Esophagus muscularis mucosa (tissue), 4 donors: ENCODE data around the gene MAST3. TPM values are rescaled to one million over a fixed set of nuclear protein-coding genes. Genes with fewer than 3 reads are reported as not detected.

Experiments
- DNase-seq: peaks from one replicate; pipeline ENCODE4 v3.0.0-alpha.2; 2017; ENCODE audit errors: extremely low spot score
- H3K27ac ChIP-seq, 4 donors: fragments of 200-600 bp; sonication (generic); replicated peaks in 1 of 4; 1 replicate in 3 of 4; 2 replicates in 1 of 4; pipeline ENCODE4 v1.5.1; 2016 to 2019; ENCODE audit warnings: mild to moderate bottlenecking in 1 of 4
- H3K27me3 ChIP-seq, 4 donors: fragments of 200-600 bp; sonication (generic); one replicate each; pipeline versions ENCODE4 v1.5.1 to v1.6.0; 2016 to 2019
- H3K36me3 ChIP-seq, 4 donors: fragments of 200-600 bp; sonication (generic); one replicate each; pipeline ENCODE4 v1.5.1; 2016 to 2019
- H3K4me1 ChIP-seq, 4 donors: fragments of 200-600 bp; sonication (generic); one replicate each; pipeline ENCODE4 v1.5.1; 2016 to 2019
- H3K4me3 ChIP-seq, 4 donors: fragments of 200-600 bp; sonication (generic); 1 replicate in 2 of 4; 2 replicates in 2 of 4; pipeline ENCODE4 v1.5.1; 2016 to 2019; ENCODE audit warnings: mild to moderate bottlenecking in 4 of 4, moderate library complexity in 1 of 4
- H3K9me3 ChIP-seq, 4 donors: fragments of 200-600 bp; sonication (generic); 1 replicate in 3 of 4; 2 replicates in 1 of 4; pipeline ENCODE4 v1.5.1; 2016 to 2019
- CTCF ChIP-seq, 3 experiments: fragments of 200-600 bp in 2 of 3; fragments of 450-650 bp in 1 of 3; sonication (generic) in 2 of 3; IDR thresholded peaks; one replicate each; pipeline ENCODE4 v1.5.1; 2017 to 2019; ENCODE audit warnings: antibody characterized with exemption in 3 of 3, mild to moderate bottlenecking in 2 of 3, moderate library complexity in 1 of 3
- EP300 ChIP-seq: sonication (generic); formaldehyde crosslinking; IDR thresholded peaks from one replicate; pipeline ENCODE4 v1.6.1; 2017; ENCODE audit warnings: antibody characterized with exemption
- POLR2A ChIP-seq: fragments of 450-650 bp; IDR thresholded peaks from one replicate; pipeline ENCODE4 v1.6.1; 2017; ENCODE audit warnings: antibody characterized with exemption, moderate library complexity, mild to moderate bottlenecking, low read depth
- POLR2AphosphoS5 ChIP-seq, 2 donors: sonication (generic); formaldehyde crosslinking; IDR thresholded peaks; one replicate each; pipeline ENCODE4 v1.6.1; 2017; ENCODE audit warnings: antibody characterized with exemption in 2 of 2
- whole genome bisulfite sequencing: methylation state at CpG from one replicate; pipeline ENCODE4 v1.1.5; 2018; 5-methylcytosine and 5-hydroxymethylcytosine counted together
- intact Hi-C: fragments of 100-400 bp; cut with DNase I; formaldehyde crosslinking; loops from one replicate; pipeline ENCODE4 v1.15.1; 2023
- total RNA-seq, 4 donors: library from RNA; depleted of rRNA; stranded (reverse); fragments of >200 nt; gene quantifications; one replicate each; pipeline versions ENCODE4 v1.1.0 to v1.2.1, GENCODE V29; 2016

Gene MAST3
- total RNA-seq, 4 donors from 2014 or later = 5.0 to 8.5 (median 6.4) TPM

- H3K27ac ChIP-seq = no peak overlapping the region
- H3K27me3 ChIP-seq = no peaks in the 10 kb centered on the region
- H3K4me1 ChIP-seq = peaks cover 0 to 6% (median 2%) of the 10 kb centered on the region in 4 donors
- 88% methylated on average over 5 of the region's 5 CpGs for WGBS
- no peak for TF ChIP-seq POLR2AphosphoS5 (IDR thresholded peaks at IDR 0.05)
- no peak for TF ChIP-seq POLR2A
- no peak for TF ChIP-seq CTCF (IDR thresholded peaks at IDR 0.05)
- H3K36me3 ChIP-seq = no peaks in the 10 kb centered on the region
- intact Hi-C loops = no loop called here
- no peak overlapping the region for H3K4me3 ChIP-seq
- DNase-seq = no peak
- no peaks in the 10 kb centered on the region for H3K9me3 ChIP-seq
These were observed 82.4 kb downstream of the MAST3 start for GRCh38 chr19:18179957-18180356.

GRCh38 chr19:18183529-18183928, 86.0 kb downstream of the MAST3 start:
- TF ChIP-seq EP300 (no peak), POLR2A (no peak), POLR2AphosphoS5 (IDR thresholded peaks at IDR 0.05) (no peak), CTCF (IDR thresholded peaks at IDR 0.05) (no peak)
- intact Hi-C loops = no loop called here

GRCh38 chr19:18185538-18185937, 88.0 kb downstream of the MAST3 start:
- Histone ChIP-seq H3K36me3 (no peaks in the 10 kb centered on the region), H3K27ac (no peak overlapping the region), H3K9me3 (no peaks in the 10 kb centered on the region), H3K4me1 (no peaks in the 10 kb centered on the region), H3K4me3 (no peak overlapping the region), H3K27me3 (peaks cover 0 to 11% (median 0%) of the 10 kb centered on the region in 4 donors)
- TF ChIP-seq EP300 (no peak), POLR2AphosphoS5 (IDR thresholded peaks at IDR 0.05) (no peak), CTCF (IDR thresholded peaks at IDR 0.05) (no peak), POLR2A (no peak)
- WGBS = 54% methylated on average over 6 of the region's 6 CpGs
- intact Hi-C loops = no loop called here
- DNase-seq = no peak

More at GRCh38 chr19:18183529-18183928, 86.0 kb downstream of the MAST3 start:
- Histone ChIP-seq H3K27me3 (peaks cover 0 to 11% (median 0%) of the 10 kb centered on the region in 4 donors), H3K27ac (no peak overlapping the region), H3K36me3 (no peaks in the 10 kb centered on the region), H3K4me1 (no peaks in the 10 kb centered on the region), H3K9me3 (no peaks in the 10 kb centered on the region), H3K4me3 (no peak overlapping the region)
- no peak for DNase-seq

- Histone ChIP-seq H3K4me3 (no peak overlapping the region), H3K4me1 (peaks cover 19 to 31% (median 27%) of the 10 kb centered on the region in 4 donors), H3K9me3 (no peaks in the 10 kb centered on the region), H3K27ac (no peak overlapping the region), H3K36me3 (peaks cover 0 to 3% (median 0%) of the 10 kb centered on the region in 4 donors), H3K27me3 (peaks cover 0 to 11% (median 0%) of the 10 kb centered on the region in 4 donors)
- WGBS = 85% methylated on average over 4 of the region's 4 CpGs
- DNase-seq = no peak
- no peak for TF ChIP-seq POLR2A
- TF ChIP-seq CTCF (IDR thresholded peaks at IDR 0.05) = no peak
- TF ChIP-seq POLR2AphosphoS5 (IDR thresholded peaks at IDR 0.05) = no peak
- TF ChIP-seq EP300 = no peak
- intact Hi-C loops = no loop called here
These were observed 92.7 kb downstream of the MAST3 start for GRCh38 chr19:18190278-18190677.

GRCh38 chr19:18191640-18192062, 94.1 kb downstream of the MAST3 start:
- WGBS = 65% methylated on average over 5 of the region's 5 CpGs
- no peak for DNase-seq
- peaks cover 19 to 37% (median 31%) of the 10 kb centered on the region in 4 donors for H3K4me1 ChIP-seq
- peaks cover 8 to 15% (median 11%) of the 10 kb centered on the region in 4 donors for H3K36me3 ChIP-seq
- TF ChIP-seq POLR2A (no peak), CTCF (IDR thresholded peaks at IDR 0.05) (no peak), EP300 (no peak), POLR2AphosphoS5 (IDR thresholded peaks at IDR 0.05) (no peak)
- H3K9me3 ChIP-seq = no peaks in the 10 kb centered on the region
- peak overlapping the region; percentile 55 to 72 (median 64) for H3K4me3 ChIP-seq
- H3K27ac ChIP-seq = peak overlapping the region; percentile 88 to 99 (median 96)
- no peaks in the 10 kb centered on the region for H3K27me3 ChIP-seq
- intact Hi-C loops = no loop called here
